HG02759 (cell line): Measurements from ENCODE around the gene RIPOR2.
"Not testable (repeated sequence)": the region's sequence is repeated elsewhere in the genome, so short reads cannot be mapped to it uniquely, and the experiment has no call there.

ENCODE experiments used
- ATAC-seq: cut with Tn5 transposase; IDR thresholded peaks from one replicate; pipeline ENCODE4 v1.9.1; 2021; ENCODE audit warnings: mild to moderate bottlenecking, moderate library complexity; ENCODE audit not compliant: unreplicated experiment

RIPOR2 gene

GRCh38 chr6:24927277-24927955 lies 8.3 kb downstream of the RIPOR2 start:
- no peak for ATAC-seq

GRCh38 chr6:24926647-24927046 lies 9.1 kb downstream of the RIPOR2 start:
- not testable (repeated sequence) for ATAC-seq

GRCh38 chr6:24926192-24926591 lies 9.6 kb downstream of the RIPOR2 start:
- no peak for ATAC-seq

- ATAC-seq, result no peak
Observed at GRCh38 chr6:24925661-24926060, 10.1 kb downstream of the RIPOR2 start.

- ATAC-seq, result no peak
Observed at GRCh38 chr6:24924580-24925356, 11.0 kb downstream of the RIPOR2 start.

GRCh38 chr6:24923885-24924401 lies 11.8 kb downstream of the RIPOR2 start:
- ATAC-seq, result no peak

- ATAC-seq, result no peak
Observed at GRCh38 chr6:24922814-24923213, 12.9 kb downstream of the RIPOR2 start.

GRCh38 chr6:24922170-24922569 lies 13.6 kb downstream of the RIPOR2 start:
- no peak for ATAC-seq

- ATAC-seq, result no peak
Observed at GRCh38 chr6:24920136-24920535, 15.6 kb downstream of the RIPOR2 start.

GRCh38 chr6:24919056-24919892 lies 16.5 kb downstream of the RIPOR2 start:
- ATAC-seq, result peak; percentile 50

- ATAC-seq, result no peak
Observed at GRCh38 chr6:24918641-24919055, 17.1 kb downstream of the RIPOR2 start.

- ATAC-seq, result no peak
Observed at GRCh38 chr6:24916496-24916895, 19.3 kb downstream of the RIPOR2 start.

GRCh38 chr6:24915641-24916040 lies 20.1 kb downstream of the RIPOR2 start:
- no peak for ATAC-seq

GRCh38 chr6:24914082-24914481 lies 21.7 kb downstream of the RIPOR2 start:
- ATAC-seq, result not testable (repeated sequence)

- no peak for ATAC-seq
Observed at GRCh38 chr6:24911796-24912382, 23.9 kb downstream of the RIPOR2 start.

- peak; percentile 35 for ATAC-seq
Observed at GRCh38 chr6:24910961-24911725, 24.6 kb downstream of the RIPOR2 start.

GRCh38 chr6:24910331-24910960 lies 25.3 kb downstream of the RIPOR2 start:
- peak; percentile 51 for ATAC-seq

GRCh38 chr6:24909241-24910216 lies 26.2 kb downstream of the RIPOR2 start:
- no peak for ATAC-seq
